NCI-H1417 treated with DMSO at 0.1 percent for 48 hours (cell line): Measurements from ENCODE around the gene COQ8A.
"Not testable (repeated sequence)": the region's sequence is repeated elsewhere in the genome, so short reads cannot be mapped to it uniquely, and the experiment has no call there.

Source experiments
- DNase-seq: peaks from one replicate; lab custom pipeline; 2025; lab: John Stamatoyannopoulos, UW

The COQ8A gene

DNA sequence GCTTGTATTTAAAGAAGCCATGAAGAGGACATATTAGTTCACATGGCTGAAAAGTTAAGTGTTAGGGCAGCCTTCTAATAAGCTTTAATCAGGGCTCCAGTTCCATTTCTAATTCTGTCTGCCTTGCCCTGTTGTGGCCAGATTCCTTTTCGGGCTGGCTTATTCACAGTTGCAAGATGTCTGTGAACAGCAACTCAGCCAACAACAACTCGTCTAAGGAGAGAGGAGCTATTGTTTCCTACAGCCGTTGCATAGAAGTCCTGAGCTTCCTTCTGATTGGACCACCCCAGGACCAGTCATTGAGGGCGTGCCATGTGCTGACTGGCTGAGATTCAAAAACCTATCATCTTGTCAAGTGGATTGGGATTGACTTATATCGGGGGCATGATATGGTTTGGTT, 18.6 kb upstream of the COQ8A start:
- no peak for DNase-seq

DNA sequence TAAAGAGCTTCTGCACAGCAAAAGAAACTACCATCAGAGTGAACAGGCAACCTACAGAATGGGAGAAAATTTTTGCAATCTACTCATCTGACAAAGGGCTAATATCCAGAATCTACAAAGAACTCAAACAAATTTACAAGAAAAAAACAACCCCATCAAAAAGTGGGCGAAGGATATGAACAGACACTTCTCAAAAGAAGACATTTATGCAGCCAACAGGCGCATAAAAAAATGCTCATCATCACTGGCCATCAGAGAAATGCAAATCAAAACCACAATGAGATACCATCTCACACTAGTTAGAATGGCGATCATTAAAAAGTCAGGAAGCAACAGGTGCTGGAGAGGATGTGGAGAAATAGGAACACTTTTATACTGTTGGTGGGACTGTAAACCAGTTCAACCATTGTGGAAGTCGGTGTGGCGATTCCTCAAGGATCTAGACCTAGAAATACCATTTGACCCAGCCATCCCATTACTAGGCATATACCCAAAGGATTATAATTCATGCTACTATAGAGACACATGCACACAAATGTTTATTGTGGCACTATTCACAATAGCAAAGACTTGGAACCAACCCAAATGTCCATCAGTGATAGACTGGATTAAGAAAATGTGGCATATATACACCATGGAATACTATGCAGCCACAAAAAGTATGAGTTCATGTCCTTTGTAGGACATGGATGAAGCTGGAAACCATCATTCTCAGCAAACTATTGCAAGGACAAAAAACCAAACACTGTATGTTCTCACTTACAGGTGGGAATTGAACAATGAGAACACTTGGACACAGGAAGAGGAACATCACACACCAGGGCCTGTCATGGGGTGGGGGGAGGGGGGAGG, 10.6 kb upstream of the COQ8A start:
- not testable (repeated sequence) for DNase-seq

DNA sequence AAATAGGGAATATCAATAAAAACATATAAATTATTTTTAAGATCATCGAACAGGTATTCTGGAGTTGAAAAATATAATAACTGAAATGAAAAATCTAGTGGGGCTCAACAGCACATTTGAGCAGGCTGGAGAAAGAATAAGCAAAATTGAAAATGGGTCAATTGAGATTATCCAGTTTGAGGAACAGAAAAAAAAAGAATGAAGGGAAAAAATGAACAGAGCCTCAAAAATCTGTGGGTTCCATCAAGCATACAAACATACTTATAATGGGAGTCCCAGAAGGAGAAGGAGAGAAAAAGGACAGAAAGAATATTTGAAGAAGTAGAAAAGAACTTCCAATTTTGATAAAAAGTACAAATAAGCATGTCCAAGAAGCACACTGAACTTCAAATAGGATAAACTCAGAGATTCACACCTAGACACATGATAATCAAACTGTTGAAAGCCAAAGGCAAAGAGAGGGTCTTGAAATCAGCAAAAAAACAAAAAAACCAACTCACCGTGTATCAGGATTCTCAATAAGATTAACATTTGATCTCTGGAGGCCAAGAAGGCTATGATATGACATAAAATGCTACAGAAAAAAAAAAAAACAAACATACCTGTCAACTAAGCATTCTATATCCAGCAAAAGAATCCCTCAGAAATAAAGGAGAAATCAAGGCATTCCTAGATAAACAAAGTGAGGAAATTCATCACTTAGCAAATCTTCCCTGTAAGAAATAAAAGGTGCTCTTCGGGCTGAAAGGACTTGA, 5.4 kb upstream of the COQ8A start:
- DNase-seq, result no peak

DNA sequence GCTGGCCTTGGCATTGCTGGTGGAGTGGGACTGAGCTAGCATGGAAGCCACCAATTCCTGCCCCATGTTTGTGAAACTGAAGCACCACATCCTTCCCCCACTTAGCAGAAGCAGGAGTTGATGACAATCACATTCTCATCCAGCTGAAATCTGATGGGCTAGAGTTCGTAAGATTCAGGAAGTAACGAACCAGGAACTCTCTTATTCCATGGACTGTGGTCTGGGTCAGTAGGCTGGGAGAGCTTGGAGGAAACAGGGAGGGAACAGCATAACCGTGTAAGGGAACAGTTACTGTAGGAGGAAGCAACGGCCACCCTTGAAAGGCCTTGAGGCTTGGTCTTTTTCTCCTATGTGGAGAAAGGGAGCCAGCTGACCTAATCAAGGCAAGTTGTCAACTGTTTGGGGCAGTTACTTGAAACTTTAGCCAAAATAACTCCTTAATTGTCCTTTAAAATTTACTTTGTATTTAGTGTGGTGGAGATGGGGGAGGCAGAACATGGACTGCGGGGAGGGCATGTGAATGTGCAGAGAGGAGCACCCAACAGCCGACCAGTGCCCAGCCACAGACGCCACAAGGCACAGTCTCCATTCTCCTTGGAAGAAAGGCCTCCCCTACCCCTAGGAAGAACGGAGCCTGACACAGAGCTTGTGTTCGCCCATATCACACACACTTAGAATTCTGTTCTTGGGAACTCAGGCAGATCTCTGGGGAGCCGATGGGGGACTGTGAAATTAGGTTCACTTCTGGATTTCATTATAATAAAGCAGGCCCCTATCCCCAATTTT, 2.0 kb upstream of the COQ8A start:
- DNase-seq, result no peak

DNA sequence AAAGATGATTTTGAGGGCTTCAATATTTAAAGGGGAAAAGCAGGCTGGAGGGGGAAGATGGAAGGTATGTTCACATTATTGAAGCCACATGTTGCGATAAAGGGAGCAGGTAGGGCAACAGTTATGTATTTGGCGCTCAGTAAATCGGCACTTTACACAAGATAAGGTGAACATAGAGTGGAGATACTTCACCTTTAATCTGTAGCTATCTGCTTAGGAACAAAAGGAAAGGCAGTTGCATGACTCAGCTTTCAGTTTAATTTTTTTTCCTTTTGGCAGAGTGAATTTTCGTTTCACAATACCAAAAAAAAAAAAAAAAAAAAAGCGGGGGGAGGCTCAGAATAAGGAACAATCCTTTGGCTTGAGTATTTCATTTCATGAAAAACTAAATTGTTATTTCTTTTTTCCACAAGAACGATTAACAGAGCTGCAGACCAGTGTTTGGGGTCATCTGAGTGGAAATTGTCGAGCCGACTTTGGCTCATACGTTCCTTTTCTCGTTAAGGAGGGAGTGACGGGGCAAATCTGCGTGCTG, 1.1 kb upstream of the COQ8A start:
- DNase-seq, result no peak

DNA sequence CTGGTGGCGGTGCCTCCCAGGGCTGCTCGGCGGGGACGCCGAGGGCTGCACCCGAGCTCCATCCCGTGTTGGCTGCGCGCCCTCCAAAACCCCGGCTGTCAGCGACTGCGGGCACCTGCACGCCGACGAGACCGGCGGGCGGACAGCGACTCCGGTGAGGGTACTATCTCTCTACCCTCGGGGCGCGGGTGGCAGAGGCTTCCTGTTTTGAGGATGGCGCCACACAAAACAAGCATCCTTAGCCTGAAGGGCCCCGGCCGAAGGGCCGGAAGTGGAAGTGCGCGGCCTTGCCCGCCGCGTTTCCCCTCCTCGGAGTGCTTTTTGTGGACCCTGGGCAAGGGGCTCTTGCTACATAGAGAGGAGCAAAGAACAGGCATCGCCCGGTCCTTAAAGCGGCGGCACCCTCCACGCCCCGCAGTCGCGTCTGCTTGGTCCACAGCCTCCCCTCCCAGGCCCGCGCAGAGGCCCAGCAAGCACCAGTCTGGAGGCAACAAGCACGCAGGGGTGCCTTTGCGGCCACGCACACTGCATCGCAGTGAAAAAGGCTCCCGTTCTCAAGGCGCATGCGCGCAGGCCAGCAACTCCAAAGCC, 561 bp upstream of the COQ8A start:
- no peak for DNase-seq

DNA sequence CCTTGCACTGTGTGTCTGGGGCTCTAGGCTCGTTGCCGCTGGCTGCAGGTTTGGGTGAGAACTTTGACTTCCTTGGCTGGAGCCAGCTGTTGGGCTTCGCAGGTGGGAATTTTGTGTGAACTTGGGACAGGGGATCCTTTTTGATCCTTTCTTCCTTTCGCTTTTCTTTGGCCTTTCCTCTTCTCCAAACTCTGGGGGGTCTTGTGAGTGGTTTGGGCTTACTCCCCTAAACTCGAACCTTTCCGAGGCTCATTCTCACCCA, 643 bp downstream of the COQ8A start:
- no peak for DNase-seq

DNA sequence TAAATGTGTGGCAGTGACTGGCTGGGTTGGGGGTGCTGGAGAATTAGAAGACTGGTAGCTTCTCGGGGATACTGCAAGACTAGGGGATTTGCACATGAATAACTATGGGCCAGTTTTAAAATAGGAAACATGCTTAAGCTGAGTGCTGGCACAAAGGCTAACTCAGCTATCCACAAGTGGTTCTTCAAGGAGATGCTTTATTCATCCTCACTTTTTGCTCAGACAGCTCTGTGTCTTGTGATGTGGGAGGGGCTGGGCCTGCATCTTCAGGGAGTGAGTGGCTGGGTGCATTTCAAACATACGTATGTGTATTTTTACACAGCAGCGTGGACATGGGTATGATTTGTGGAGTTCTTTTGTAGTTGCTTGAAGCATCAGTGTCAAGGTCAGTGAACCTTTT, 2.3 kb downstream of the COQ8A start:
- DNase-seq, result no peak

DNA sequence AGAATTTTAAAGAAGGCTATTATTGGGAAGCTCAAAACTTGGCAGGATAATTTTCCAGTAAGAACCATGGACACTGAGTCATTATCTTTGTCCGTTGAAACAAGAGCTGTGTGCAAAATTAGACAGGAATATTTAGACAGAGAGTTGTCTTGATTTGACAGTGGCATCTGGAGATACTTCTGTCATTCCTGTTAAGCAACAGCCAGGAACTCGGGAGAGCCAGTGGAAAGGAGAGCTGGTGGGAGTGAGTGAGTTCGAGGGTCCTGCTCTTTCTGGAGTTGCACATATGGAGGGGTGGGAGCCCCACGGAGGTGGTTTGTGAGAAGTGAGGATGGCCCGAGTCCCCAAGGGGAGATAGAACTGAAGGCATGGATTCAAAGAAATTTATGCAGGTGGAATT, 3.1 kb downstream of the COQ8A start:
- no peak for DNase-seq

DNA sequence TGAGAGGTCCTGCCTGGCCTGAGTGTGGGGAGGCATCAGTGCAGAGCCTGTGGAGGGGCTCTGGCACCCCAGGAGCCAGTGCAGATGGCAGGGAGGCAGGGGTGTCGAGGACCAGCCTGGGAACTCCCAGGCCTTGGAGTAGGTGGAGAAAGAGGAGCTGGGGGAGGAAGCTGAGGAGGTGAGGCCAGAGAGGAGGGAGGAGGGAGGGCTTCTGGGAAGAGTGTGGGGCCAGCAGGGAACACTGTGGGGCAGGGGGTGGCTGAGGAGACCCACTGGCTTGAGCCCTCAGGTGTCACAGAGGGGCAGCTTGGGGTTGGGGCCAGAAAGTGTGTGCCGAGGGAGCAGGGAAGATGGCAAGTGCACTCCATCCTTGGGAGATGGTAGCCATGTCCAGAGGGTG, 3.8 kb downstream of the COQ8A start:
- DNase-seq, result no peak

DNA sequence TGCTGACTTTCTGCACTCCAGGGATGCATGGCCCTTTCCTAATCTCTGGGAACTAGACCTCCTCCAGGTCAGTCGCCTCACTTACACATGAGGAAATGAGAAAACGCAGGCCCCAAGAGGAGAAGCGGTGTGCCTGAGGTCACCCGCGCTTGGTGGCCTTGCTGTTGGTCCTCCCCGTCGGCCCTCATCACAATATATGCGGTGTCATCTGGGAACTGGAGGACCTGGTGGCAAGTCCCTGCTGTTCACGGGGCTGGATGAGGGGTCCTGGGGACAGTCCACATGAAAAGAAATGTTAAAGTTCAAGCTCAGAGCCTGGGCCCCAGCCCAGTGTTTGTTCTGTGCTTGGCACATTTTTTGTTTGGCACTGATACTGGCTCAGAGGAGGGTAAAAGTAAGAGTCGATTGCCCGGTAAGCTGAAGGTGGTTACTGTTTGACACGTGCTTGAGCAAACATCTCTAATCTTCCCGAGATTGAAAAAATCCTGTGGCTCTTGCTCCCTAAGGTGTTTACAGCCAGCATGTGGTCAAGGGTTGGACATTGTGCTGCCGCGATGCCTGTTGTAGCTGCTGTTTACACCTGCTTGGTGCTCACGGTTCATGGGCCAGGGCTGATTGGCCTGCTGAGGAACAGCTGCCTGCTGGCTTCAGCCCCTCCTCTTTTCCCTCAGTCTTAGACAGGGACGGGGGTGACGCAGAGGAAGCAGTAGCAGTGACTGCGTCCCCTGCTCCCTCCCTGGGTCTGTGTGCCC, 5.2 kb downstream of the COQ8A start:
- peak; percentile 59 for DNase-seq

DNA sequence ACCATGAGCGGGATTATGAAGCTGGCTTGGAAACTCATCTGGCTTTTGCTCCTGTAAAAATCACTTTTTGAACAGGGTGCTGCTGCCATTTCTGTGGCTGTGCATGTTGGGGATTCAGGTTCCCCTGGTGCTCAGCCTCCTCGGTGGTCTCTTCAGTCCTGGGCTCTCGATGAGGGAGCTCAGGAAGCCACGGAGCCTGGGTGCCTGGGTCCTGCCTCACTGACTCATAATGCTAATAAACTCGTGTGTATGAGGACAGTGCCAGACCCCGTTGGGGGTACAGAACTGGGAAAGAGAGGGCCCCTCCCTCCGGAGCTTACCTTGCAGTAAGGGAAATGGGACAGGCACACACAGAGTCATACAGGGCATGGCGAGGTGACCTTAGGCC, 5.8 kb downstream of the COQ8A start:
- no peak for DNase-seq

DNA sequence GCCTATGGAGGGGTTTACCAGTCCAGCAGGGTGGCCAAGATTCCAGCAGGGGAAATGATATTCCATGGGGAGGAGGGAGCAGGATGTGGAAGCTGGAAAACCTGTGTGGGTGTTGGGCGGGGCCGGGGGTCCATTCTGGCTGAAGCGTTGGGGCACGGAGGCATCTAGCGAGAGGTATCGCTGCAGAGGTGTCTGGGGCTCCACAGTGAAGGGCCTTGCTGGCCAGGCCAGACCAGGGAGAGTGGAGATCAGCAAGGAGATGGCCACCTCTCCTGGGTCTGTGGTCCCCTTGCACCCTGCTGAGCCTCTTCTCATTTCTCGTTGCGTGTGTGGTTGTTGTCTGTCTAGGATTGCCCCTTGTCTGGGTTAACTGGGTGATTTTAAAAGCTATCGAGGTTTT, 6.2 kb downstream of the COQ8A start:
- no peak for DNase-seq

DNA sequence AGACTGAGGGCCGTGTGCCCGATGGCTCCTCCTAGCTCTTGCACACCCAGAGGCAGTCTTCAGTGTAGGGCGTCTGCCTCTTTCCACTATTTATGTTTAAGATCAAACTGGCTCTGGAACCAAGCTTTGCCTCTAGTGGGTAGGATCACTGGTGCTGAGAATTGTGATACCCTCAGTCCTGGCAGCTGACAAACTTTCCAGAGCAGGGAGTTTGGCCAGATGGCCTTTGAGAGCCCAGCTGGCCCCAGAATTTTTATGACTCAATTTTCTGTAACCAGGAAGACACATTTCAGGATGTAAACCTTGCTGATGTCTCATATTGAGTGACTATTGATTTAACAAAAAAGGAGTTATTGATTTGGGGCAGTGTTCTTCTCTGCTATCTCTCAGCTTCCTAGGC, 6.7 kb downstream of the COQ8A start:
- no peak for DNase-seq

DNA sequence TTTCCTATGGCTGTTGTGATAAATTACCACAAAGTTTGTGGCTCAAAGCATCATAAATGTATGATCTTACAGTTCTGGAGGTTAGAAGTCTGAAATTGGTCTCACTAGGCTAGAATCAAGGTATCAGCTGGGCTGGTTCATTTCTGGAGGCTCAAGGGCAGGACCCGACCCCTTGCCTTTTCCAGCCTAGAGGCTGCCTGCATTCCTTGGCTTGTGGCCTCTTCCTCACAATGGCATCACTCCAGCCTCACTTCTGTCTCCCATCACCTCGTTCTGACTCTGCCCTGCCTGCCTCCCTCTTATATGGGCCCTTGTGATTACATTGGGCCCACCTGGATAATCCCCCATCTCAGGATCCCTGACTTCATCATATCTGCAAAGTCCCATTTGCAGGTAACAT, 8.0 kb downstream of the COQ8A start:
- DNase-seq, result no peak

DNA sequence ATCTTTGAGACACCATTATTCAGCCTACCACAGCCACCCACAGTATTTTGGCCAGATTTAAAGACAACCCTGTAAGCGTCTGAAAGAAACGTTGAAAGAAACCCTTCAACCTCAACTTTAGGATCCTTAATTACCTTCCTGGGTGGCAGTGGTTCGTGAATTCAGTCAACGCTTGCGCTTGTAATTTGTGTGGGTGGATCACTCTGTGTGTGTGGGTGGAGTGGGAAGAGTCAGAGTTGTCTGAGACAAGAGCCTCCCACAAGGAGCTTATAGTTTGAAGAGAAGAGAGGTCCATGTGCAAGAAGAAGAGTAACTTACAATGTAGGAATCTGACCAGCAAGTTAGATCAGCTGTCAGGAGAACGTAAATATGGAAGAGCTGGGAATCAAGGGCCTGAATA, 8.4 kb downstream of the COQ8A start:
- DNase-seq, result no peak

DNA sequence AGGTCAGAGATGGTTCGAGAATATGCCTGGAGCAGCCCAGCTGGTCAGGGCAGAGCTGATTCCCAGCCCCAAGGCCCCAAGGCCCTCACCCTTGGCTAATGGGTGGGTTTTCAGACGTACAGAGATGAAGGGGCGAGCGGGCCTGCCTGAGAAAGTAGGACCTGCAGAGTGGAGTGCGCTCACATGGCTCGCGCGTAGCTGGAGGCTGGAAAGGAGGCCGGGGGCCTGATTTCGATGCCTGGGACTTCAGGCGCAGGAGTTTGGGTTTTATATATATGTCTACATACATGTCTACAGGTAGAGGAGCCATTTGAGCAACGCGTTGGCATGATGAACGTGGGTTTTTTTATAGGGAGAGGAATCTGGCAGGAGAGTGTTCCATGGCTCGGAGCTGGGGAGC, 8.9 kb downstream of the COQ8A start:
- DNase-seq, result no peak

DNA sequence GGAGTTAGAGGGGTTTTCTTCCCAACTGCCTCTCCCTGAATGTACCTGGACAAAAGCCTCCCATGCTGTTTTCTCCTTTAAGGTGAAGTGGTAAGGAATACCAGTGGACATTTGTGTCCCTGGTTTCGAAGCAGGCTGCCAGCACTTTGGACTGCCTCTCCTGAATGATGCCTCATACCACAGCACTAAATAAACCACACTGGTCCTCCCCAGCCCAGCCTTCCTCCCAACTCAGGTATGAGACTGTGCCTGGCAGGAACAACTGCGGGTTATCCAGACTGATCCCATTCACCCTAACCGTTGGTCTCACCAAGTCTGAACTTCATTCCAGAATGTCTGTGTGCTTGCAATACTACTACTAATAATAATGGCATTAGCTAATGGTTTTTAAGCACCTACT, 9.3 kb downstream of the COQ8A start:
- no peak for DNase-seq

DNA sequence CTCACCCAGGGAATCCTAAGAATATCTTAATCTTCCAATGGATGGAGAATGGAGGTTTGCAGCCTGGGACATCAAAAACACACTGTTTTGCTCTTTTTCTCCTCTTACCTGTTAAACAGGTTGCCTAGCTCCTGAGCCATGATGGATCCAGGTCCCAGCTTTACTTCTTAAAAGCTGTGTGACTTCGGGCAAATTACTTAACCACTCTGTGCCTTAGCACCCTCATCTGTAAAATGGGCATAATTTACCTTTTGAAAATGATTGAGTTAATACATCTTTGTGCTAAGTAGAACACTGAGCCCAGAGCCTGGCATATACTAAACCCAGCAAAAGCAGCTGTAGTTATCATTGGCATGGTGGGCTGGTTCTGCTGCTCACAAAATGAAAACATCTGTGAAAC, 10.2 kb downstream of the COQ8A start:
- no peak for DNase-seq

DNA sequence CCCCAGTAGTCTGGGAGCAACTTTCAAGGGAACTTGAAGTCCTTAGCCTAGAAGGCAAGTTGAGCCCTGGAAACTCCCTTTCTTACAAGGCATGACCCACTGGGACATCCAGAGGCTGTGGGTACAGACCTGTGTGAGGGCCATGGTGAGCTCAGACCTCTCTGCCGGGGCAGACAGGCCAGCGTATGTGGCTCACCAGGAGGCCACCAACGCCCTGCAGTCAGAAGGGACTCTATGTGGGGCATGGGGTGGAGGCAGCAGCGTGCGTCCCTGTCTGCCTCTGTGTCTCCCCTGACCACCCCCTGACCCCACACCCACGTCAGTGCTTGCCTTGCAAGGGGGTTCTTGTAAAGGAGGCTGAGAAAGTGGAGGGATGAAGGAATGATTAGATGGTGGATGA, 10.8 kb downstream of the COQ8A start:
- DNase-seq, result no peak

DNA sequence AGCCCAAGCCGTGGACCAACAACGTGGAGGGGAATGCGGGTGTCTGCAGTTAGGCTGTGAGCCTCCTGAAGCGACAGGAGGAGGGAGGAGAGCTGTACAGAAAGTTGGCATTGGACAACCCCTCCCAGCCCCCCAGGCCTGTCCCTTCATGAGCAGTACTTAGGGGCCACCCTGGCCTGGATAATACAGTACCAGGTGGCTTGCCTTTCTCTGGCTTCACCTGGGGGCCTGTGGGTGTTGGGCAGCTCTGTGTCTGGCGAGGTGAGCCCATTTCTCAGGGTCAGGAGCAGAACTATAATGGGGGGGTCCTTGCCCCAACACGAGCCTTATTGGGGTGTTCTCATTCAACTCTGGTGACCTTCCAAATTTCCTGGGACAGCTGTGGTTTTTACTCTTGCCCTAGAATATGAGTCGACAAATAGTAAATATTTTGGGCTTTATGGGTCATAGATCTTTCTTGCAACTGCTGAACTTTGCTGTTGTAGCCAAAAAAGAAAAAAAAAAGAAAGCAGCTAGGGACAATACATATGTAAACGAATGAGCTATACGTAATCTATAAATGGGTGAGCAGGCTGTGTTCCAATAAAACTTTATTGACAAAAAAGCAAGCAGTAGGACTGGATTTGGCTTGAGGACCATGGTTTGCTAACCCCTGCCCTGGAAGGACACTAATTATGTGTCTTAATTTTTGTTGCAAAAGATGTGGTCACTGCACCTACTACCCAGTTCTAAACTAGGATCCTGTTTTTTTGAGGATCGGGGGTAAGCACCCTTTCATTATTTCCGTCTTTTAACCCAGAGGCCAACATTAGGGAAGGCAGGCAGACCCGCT, 11.4 kb downstream of the COQ8A start:
- DNase-seq, result no peak
